Body of pancreas (tissue), 4 donors: ENCODE results near the gene CNOT6. TPM values are rescaled to one million over a fixed set of nuclear protein-coding genes. Genes with fewer than 3 reads are reported as not detected.
"Not testable (repeated sequence)": the region's sequence is repeated elsewhere in the genome, so short reads cannot be mapped to it uniquely, and the experiment has no call there.

Experiments used
- ATAC-seq: fragments of 150-250 bp; one replicate; pipeline ENCODE4 v1.9.1; 2016
- DNase-seq, 4 donors: peaks; one replicate each; pipeline ENCODE4 v3.0.0-alpha.2; 2019
- H3K27ac ChIP-seq, 4 donors: fragments of 200-600 bp; sonication (generic); 1 replicate in 3 of 4; 2 replicates in 1 of 4; pipeline versions ENCODE4 v1.5.1 to v1.6.1; 2016 to 2019; ENCODE audit warnings: mild to moderate bottlenecking in 1 of 4, mixed read lengths in 1 of 4, moderate library complexity in 1 of 4
- H3K27me3 ChIP-seq, 2 donors: fragments of 200-600 bp; sonication (generic); one replicate each; pipeline ENCODE4 v1.6.0; 2016; ENCODE audit warnings: mild to moderate bottlenecking in 1 of 2
- H3K36me3 ChIP-seq, 2 donors: fragments of 200-600 bp; sonication (generic); replicated peaks in 1 of 2; 2 replicates each; pipeline ENCODE4 v1.5.1; 2016; ENCODE audit warnings: low read depth in 2 of 2; ENCODE audit not compliant: insufficient read depth in 1 of 2
- H3K4me1 ChIP-seq: fragments of 200-600 bp; sonication (generic); one replicate; pipeline ENCODE4 v1.6.0; 2016
- H3K4me3 ChIP-seq, 2 donors: fragments of 200-600 bp; sonication (generic); 1 replicate in 1 of 2; 2 replicates in 1 of 2; pipeline ENCODE4 v1.5.1; 2016 to 2019
- H3K9me3 ChIP-seq, 3 donors: fragments of 200-600 bp; sonication (generic); 1 replicate in 2 of 3; 2 replicates in 1 of 3; pipeline ENCODE4 v1.5.1; 2016
- CTCF ChIP-seq, 7 experiments: fragments of 450-650 bp in 4 of 7; fragments of 200-600 bp in 3 of 7; sonication (generic) in 3 of 7; IDR thresholded peaks; one replicate each; pipeline ENCODE4 v1.5.1; 2016 to 2019; ENCODE audit warnings: antibody characterized with exemption in 7 of 7
- POLR2A ChIP-seq, 3 donors: fragments of 450-650 bp; IDR thresholded peaks; one replicate each; pipeline ENCODE4 v1.6.1; 2016; ENCODE audit warnings: antibody characterized with exemption in 3 of 3, mild to moderate bottlenecking in 2 of 3
- WGBS, 2 donors: methylation state at CpG; one replicate each; pipeline ENCODE4 v1.1.5; 2017; 5-methylcytosine and 5-hydroxymethylcytosine counted together
- intact Hi-C: fragments of 100-400 bp; cut with DNase I; formaldehyde crosslinking; loops from one replicate; pipeline ENCODE4 v1.15.1; 2023
- total RNA-seq, 2 donors: library from RNA; depleted of rRNA; stranded (reverse); fragments of >200 nt; gene quantifications; one replicate each; pipeline ENCODE4 v1.1.0, GENCODE V29; 2016

CNOT6 gene
- total RNA-seq, 2 donors from 2014 or later: 4.0 to 7.5 TPM

GRCh38 chr5:180523629-180524466 is 29.7 kb downstream of the CNOT6 start:
- H3K27ac ChIP-seq: no peak overlapping the region
- no peaks in the 10 kb centered on the region for H3K36me3 ChIP-seq
- DNase-seq: no peak
- no peaks in the 10 kb centered on the region for H3K9me3 ChIP-seq
- no peak for ATAC-seq
- peaks cover 35% of the 10 kb centered on the region for H3K4me1 ChIP-seq
- H3K4me3 ChIP-seq: no peak overlapping the region
- WGBS, 2 donors: 59 to 67% methylated on average over 4 of the region's 4 CpGs
- H3K27me3 ChIP-seq: no peaks in the 10 kb centered on the region
- no peak for TF ChIP-seq CTCF (IDR thresholded peaks at IDR 0.05)
- no peak for TF ChIP-seq POLR2A (IDR thresholded peaks at IDR 0.05)
- intact Hi-C loops: no loop called here

DNA sequence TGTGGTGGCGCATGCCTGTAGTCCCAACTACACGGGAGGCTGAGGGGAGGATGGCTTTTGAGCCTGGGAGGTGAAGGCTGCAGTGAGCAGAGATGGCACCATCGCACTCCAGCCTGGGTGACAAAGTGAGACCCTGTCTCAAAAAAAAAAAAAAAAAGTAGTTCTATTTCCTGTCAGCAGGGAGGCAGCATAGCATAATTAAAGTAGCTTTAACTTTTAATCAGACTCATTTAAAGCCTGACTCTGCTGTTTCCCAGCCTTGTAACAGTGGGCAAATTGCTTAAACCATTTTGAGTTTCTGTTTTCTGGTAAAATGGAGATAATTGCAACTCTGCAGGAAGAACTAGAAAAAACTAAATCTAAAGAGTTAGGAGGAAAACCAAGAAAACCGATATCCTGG is 31.2 kb downstream of the CNOT6 start:
- no peak for DNase-seq
- TF ChIP-seq POLR2A (IDR thresholded peaks at IDR 0.05): no peak
- TF ChIP-seq CTCF (IDR thresholded peaks at IDR 0.05): peak in 1 of 7 experiments; percentile 10
- intact Hi-C loops: no loop called here
- no peaks in the 10 kb centered on the region for H3K36me3 ChIP-seq
- WGBS, 2 donors: 94 to 95% methylated on average over 4 of the region's 4 CpGs
- no peak overlapping the region for H3K27ac ChIP-seq
- no peak overlapping the region for H3K4me3 ChIP-seq
- H3K27me3 ChIP-seq: no peaks in the 10 kb centered on the region
- no peaks in the 10 kb centered on the region for H3K9me3 ChIP-seq
- no peak for ATAC-seq
- H3K4me1 ChIP-seq: peaks cover 35% of the 10 kb centered on the region

DNA sequence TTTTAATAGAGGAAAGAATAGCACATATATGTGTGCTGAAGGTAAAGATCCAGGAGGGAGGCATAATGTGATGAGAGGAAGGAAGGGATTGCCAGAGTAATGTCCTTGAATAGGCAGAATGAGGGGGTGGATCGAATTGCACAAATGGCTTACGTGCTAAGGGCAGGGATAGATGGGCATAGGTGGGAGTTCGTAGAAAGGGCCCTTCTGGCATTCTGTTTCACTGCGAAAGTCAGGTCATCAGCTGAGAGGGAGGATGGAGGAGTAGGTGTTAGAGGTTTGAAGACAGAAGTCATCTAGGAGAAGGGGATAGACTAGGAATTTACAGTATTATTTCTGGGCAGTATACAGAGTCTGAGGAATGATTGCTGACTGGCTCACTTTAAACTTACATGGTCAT is 32.1 kb downstream of the CNOT6 start:
- WGBS, 2 donors: 54 to 57% methylated on average over 4 of the region's 4 CpGs
- no peak for TF ChIP-seq CTCF (IDR thresholded peaks at IDR 0.05)
- TF ChIP-seq POLR2A (IDR thresholded peaks at IDR 0.05): no peak
- DNase-seq (no peak), ATAC-seq (no peak)
- peaks cover 35% of the 10 kb centered on the region for H3K4me1 ChIP-seq
- intact Hi-C loops: no loop called here
- no peak overlapping the region for H3K27ac ChIP-seq
- H3K36me3 ChIP-seq: no peaks in the 10 kb centered on the region
- no peak overlapping the region for H3K4me3 ChIP-seq
- no peaks in the 10 kb centered on the region for H3K27me3 ChIP-seq
- no peaks in the 10 kb centered on the region for H3K9me3 ChIP-seq

- intact Hi-C loops: no loop called here
These were observed 33.5 kb downstream of the CNOT6 start for GRCh38 chr5:180527659-180528058.

GRCh38 chr5:180531036-180531585 is 36.9 kb downstream of the CNOT6 start:
- H3K27me3 ChIP-seq, H3K4me1 ChIP-seq, H3K4me3 ChIP-seq, ATAC-seq, H3K9me3 ChIP-seq, H3K36me3 ChIP-seq, intact Hi-C loops, H3K27ac ChIP-seq, DNase-seq: not testable (repeated sequence)
- 91 to 97% methylated on average over 11 to 26 of the region's 43 CpGs for WGBS, 2 donors

More at GRCh38 chr5:180527659-180528058, 33.5 kb downstream of the CNOT6 start:
- Histone ChIP-seq H3K27me3 (no peaks in the 10 kb centered on the region), H3K9me3 (no peaks in the 10 kb centered on the region), H3K4me1 (peaks cover 26% of the 10 kb centered on the region), H3K4me3 (no peak overlapping the region), H3K36me3 (no peaks in the 10 kb centered on the region), H3K27ac (no peak overlapping the region)
- no peak for DNase-seq
- WGBS, 2 donors: 95 to 96% methylated on average over 15 of the region's 15 CpGs
- no peak for ATAC-seq
- TF ChIP-seq POLR2A (IDR thresholded peaks at IDR 0.05): no peak
- no peak for TF ChIP-seq CTCF (IDR thresholded peaks at IDR 0.05)
